Loucy (cell line): Measurements from ENCODE around the gene SELENOI.

ENCODE experiments used
- H2AFZ ChIP-seq: fragments of 200-600 bp; sonication (generic); 2 replicates; pipeline ENCODE4 v1.6.0; 2016; ENCODE audit warnings: antibody characterized with exemption, mild to moderate bottlenecking, low read length, moderate library complexity
- H3F3A ChIP-seq: fragments of 200-600 bp; 2 replicates; pipeline ENCODE4 v1.6.0; 2016; ENCODE audit warnings: antibody characterized with exemption, low read depth, mild to moderate bottlenecking
- H3K27me3 ChIP-seq: fragments of 200-600 bp; sonication (generic); 2 replicates; pipeline ENCODE4 v1.6.1; 2014; ENCODE audit warnings: low read length, mild to moderate bottlenecking; ENCODE audit not compliant: insufficient read depth, poor library complexity, severe bottlenecking
- H3K36me3 ChIP-seq: fragments of 200-600 bp; sonication (generic); 2 replicates; pipeline ENCODE4 v1.6.1; 2016; ENCODE audit warnings: low read length; ENCODE audit not compliant: insufficient read depth
- H3K4me1 ChIP-seq: fragments of 200-600 bp; sonication (generic); 2 replicates; pipeline ENCODE4 v1.5.1; 2014; ENCODE audit warnings: low read length, mild to moderate bottlenecking; ENCODE audit not compliant: insufficient read depth, poor library complexity, severe bottlenecking
- H3K4me2 ChIP-seq: fragments of 200-600 bp; sonication (generic); 2 replicates; pipeline ENCODE4 v1.6.0; 2014; ENCODE audit warnings: antibody characterized with exemption, low read length, low read depth, mild to moderate bottlenecking; ENCODE audit not compliant: poor library complexity, severe bottlenecking
- H3K4me3 ChIP-seq: fragments of 200-600 bp; sonication (generic); 2 replicates; pipeline ENCODE4 v1.5.1; 2014; ENCODE audit warnings: low read length, mild to moderate bottlenecking, mixed read lengths; ENCODE audit not compliant: poor library complexity, severe bottlenecking
- H3K79me2 ChIP-seq: fragments of 200-600 bp; sonication (generic); 2 replicates; pipeline ENCODE4 v1.6.1; 2014; ENCODE audit warnings: low read length; ENCODE audit not compliant: insufficient read depth
- H3K9ac ChIP-seq: fragments of 200-600 bp; sonication (generic); 2 replicates; pipeline ENCODE4 v1.6.0; 2014; ENCODE audit warnings: mild to moderate bottlenecking, low read depth, low read length, moderate library complexity; ENCODE audit not compliant: poor library complexity, severe bottlenecking
- H3K9me2 ChIP-seq: fragments of 200-600 bp; sonication (generic); replicated peaks from 2 replicates; pipeline ENCODE4 v1.6.1; 2016; ENCODE audit warnings: low read depth, low read length, mixed read lengths
- H3K9me3 ChIP-seq: fragments of 200-600 bp; sonication (generic); 2 replicates; pipeline ENCODE4 v1.6.1; 2014; ENCODE audit warnings: mild to moderate bottlenecking, antibody characterized with exemption, low read length, low read depth; ENCODE audit not compliant: insufficient read depth
- H4K20me1 ChIP-seq: fragments of 200-600 bp; sonication (generic); 2 replicates; pipeline ENCODE4 v1.6.0; 2014; ENCODE audit warnings: antibody characterized with exemption, low read length, mild to moderate bottlenecking; ENCODE audit not compliant: insufficient read depth, poor library complexity, severe bottlenecking
- CTCF ChIP-seq: fragments of 200-600 bp; sonication (generic); conservative IDR thresholded peaks from 2 replicates; pipeline ENCODE4 v1.5.1; 2014; ENCODE audit warnings: mild to moderate bottlenecking, antibody characterized with exemption, low read length
- EZH2phosphoT487 ChIP-seq: fragments of 200-600 bp; IDR thresholded peaks from 2 replicates; pipeline ENCODE4 v1.6.1; 2018; ENCODE audit warnings: antibody characterized with exemption, mild to moderate bottlenecking, moderate library complexity, borderline replicate concordance

Gene SELENOI

GRCh38 chr2:26438526-26438925, 92.6 kb downstream of the SELENOI start:
- Histone ChIP-seq H3K9ac (no peak overlapping the region), H3K4me3 (no peak overlapping the region), H2AFZ (no peak overlapping the region), H3K4me2 (no peak overlapping the region), H3F3A (no peaks in the 10 kb centered on the region), H3K9me2 (no peaks in the 10 kb centered on the region), H3K79me2 (no peaks in the 10 kb centered on the region), H3K4me1 (no peaks in the 10 kb centered on the region), H3K27me3 (no peaks in the 10 kb centered on the region), H4K20me1 (no peaks in the 10 kb centered on the region), H3K9me3 (no peaks in the 10 kb centered on the region), H3K36me3 (no peaks in the 10 kb centered on the region)
- TF ChIP-seq EZH2phosphoT487 (no peak), CTCF (no peak)

- no peaks in the 10 kb centered on the region for H3K4me1 ChIP-seq
- H2AFZ ChIP-seq: no peak overlapping the region
- H3K27me3 ChIP-seq: no peaks in the 10 kb centered on the region
- no peaks in the 10 kb centered on the region for H3K79me2 ChIP-seq
- no peak overlapping the region for H3K9ac ChIP-seq
- H4K20me1 ChIP-seq: no peaks in the 10 kb centered on the region
- no peak overlapping the region for H3K4me2 ChIP-seq
- no peak overlapping the region for H3K4me3 ChIP-seq
- no peaks in the 10 kb centered on the region for H3F3A ChIP-seq
- H3K36me3 ChIP-seq: no peaks in the 10 kb centered on the region
- TF ChIP-seq CTCF: no peak
- no peak for TF ChIP-seq EZH2phosphoT487
- H3K9me3 ChIP-seq: no peaks in the 10 kb centered on the region
- no peaks in the 10 kb centered on the region for H3K9me2 ChIP-seq
Observed at GRCh38 chr2:26438926-26439325, 93.0 kb downstream of the SELENOI start.

GRCh38 chr2:26442301-26442700, 96.4 kb downstream of the SELENOI start:
- Histone ChIP-seq H3K27me3 (no peaks in the 10 kb centered on the region), H2AFZ (no peak overlapping the region), H3K4me3 (no peak overlapping the region), H3K4me2 (no peak overlapping the region), H3K36me3 (no peaks in the 10 kb centered on the region), H3K9me2 (no peaks in the 10 kb centered on the region), H3K9me3 (no peaks in the 10 kb centered on the region), H3K9ac (no peak overlapping the region), H3F3A (no peaks in the 10 kb centered on the region), H3K79me2 (no peaks in the 10 kb centered on the region), H4K20me1 (no peaks in the 10 kb centered on the region), H3K4me1 (no peaks in the 10 kb centered on the region)
- TF ChIP-seq EZH2phosphoT487 (no peak), CTCF (no peak)
